HG02588 (cell line): Measurements from ENCODE around the gene SEMA3E.
A peak's percentile ranks its signal among the peaks of the same experiment; 100 is the strongest.
"Not testable (repeated sequence)": the region's sequence is repeated elsewhere in the genome, so short reads cannot be mapped to it uniquely, and the experiment has no call there.

Experiments
- ATAC-seq: cut with Tn5 transposase; IDR thresholded peaks from one replicate; pipeline ENCODE4 v1.9.1; 2021; ENCODE audit warnings: mild to moderate bottlenecking, moderate library complexity; ENCODE audit not compliant: unreplicated experiment

SEMA3E gene

DNA sequence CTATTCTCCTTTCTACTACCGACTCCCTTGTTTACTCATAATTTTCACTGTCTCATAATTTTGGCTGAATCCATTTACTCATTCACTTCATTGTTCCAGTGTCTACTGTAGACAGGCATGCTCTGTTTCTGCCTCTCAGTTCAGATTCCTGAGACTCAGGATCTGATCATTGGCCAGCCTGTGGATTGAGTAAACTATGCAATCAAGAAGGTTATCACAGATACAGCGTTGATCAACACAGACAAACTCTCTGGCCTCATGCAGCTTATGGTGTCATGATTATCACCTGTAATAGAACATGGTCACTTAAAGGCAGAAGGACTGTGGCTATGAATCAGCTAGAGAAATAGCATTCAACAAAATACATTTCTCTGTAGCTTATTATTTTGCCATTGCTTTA is 86.0 kb downstream of the SEMA3E start:
- ATAC-seq, result no peak

DNA sequence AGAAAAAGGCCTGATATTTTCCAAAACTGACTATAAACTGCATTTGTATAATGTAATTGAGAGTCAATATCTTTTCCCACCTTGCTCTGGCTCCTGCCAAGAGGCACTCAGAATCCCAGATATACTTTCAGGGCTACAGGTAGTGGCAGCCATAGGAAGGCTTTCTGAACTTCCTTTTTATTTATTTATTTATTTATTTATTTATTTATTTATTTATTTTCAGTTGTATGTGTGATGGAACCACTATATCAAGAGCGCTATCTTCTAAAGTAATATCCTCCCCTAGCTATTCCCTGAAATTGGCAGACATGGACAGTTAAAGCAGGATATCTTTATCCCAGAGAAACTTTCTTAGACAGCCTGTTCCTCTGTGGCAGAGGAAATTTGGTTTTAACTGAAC is 86.7 kb downstream of the SEMA3E start:
- ATAC-seq, result no peak

DNA sequence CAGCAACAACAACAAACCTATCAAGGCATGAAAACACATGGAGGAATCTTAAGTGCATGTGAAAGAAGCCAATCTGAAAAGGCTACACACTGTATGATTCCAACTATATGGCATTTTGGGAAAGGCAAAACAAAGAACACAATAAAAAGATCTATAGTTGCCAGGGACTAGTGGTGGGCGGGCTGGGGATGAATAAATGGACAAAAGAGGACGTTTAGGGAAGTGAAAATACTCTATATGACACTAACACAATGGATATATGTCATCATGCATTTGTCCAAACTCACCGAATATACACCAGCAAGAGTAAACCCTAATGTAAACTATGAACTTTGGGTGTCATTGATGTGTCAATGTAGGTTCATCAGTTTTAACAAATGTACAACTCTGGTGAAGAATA is 89.1 kb downstream of the SEMA3E start:
- no peak for ATAC-seq

DNA sequence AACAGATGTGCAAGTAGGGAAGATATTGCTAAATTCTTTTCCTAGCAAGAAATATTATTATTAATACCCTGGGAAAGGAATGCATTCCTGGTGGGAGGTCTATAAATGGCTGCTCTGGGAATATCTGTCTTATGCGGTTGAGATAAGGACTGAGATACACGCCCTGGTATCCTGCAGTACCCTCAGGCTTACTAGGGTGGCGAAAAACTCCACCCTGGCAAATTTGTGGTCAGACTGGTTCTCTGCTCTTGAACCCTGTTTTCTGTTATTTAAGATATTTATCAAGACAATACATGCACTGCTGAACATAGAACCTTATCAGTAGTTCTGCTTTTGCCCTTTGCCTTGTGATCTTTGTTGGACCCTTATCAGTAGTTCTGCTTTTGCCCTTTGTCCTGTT is 96.4 kb downstream of the SEMA3E start:
- ATAC-seq, result not testable (repeated sequence)

DNA sequence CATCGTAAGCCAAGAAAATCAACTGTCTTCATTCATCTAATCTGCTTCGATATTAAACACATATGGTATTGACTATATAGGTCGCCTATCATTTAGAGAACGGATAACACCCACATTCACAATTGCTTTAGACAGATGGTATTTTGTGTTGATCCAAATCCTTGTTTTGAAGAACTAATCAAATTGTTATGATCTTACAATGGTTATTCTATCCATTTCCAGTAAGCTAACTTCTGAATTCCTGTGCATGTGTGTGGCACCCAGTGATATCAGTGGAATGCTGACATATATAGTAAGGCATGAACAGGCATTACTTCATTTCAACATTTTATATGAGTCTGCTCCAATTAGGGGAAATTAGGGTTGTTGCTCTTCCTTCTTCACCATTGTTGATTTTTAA is 98.8 kb downstream of the SEMA3E start:
- ATAC-seq, result no peak

DNA sequence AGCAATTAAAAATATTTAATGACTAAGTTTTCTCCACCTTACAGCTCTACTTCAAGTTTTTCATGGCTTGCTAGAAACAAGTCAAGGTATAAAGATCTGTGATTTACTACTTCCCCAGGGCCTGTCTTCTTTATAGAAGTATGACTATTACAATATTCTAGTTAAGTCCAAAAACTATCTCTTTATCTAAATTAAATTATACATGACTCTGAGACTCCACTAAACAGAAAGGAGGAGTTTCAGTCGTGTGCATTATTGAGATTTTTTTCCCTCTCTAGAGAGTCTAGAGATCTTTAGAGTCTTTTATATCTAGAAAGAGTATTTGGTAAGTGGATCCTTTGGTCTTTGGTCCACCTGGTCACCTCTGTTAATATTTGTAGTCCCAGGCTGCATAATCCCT is 100.7 kb downstream of the SEMA3E start:
- ATAC-seq, result no peak

DNA sequence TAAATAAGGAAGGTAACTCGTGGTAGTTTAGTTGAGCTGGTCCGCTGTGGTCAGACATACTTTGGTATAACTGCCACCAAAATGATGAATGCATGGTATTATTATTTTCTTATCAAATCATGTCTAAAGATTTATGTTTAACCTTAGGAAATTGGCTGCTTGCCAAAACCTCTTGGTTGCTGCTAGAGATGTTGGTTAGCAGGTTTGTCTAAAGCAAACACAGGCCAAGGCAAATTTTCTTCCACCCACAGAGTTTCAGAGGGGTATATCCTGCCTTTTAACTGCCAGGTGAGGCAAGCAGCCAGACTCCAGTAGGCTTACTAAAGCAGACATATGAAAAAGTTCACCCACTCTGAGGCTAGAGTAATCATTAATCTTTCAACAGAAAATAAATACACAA is 101.4 kb downstream of the SEMA3E start:
- ATAC-seq, result peak; percentile 96

DNA sequence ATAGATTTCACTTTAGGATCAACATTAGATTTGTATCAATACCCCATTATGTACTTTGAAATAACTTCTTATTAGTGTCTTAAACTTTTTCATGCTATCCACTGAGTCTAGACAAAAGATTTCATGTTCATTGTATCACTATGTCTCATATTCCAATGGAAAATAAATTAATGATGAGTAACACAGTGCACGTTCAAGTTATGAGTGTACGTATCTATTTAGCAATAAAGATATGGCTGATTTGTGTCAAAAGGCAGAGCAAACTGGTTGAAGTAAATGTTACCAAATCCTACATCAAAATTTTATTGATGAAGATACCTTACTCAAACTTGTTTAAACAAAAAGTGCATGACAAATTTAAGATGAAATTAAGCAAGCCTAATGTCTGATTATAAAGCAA is 102.4 kb downstream of the SEMA3E start:
- ATAC-seq, result no peak

DNA sequence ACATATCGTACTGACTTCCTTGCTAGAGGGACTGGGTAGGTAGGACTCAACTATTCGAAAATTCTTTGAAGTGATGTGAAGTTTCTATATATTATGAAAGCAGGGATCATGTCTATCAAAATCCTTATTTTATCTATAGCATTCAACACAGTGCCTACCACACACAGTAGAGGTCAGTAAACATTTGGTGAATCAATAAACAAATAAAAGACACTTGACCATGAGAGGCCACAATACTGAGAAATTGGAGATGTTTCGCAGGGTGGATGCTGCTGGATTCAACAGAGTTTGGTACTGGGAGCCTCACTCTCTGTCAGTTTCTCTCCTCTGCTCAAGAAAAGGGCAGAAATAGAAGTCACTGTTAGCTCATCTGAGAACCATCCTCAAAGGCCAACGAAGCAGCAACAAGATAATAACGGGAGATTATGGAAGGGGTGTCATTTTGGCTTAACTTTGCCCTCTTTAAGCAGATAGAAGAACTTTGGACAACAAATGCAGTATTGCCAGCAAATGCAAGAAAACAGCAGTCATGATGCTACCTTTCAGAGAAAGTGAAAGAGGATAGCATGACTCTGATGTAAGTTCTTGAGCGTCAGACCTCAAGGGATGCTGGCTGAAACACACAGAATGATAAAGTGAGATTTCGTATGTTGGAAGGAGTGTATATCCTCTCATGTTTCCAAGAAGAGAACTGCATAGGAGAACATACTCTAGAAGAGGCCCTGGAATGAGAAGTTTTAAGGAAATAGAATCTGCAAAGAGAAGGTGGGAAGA is 107.6 kb downstream of the SEMA3E start:
- no peak for ATAC-seq

DNA sequence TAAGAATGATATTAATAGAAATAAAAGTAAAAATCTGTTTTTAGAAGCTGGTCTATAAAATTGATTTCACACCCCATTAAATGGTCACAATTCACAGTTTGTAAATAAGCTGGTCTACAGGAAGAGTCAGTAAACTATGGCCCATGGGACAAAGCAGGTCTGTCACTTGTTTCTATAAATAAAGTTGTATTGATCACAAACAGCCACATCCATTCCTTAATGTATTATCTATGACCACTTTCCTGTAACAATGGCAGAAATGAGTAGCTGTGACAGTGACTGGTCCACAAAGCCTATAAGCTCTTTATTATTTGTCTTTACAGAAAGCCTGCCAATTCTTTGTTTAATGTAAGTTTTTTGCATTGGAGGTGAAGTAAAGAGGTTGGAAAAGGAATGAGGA is 114.5 kb downstream of the SEMA3E start:
- no peak for ATAC-seq

DNA sequence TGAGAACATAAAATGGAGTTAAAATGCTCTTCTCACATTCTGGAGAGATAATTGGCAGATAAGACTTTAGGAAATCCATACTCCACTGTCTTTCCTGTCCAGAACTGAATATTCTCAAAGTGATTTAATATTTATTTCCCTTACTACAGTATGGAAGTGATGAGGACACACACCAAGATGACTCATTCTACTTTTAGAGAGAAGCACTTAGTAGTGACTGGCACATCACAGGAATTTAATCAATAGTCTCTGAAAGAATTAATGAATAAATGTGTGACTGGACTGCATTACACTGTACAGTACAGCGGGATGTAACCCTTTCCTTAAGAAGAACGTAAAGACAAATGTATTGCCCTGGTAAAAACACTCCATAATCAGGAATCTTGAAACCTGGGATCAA is 116.7 kb downstream of the SEMA3E start:
- ATAC-seq, result no peak

DNA sequence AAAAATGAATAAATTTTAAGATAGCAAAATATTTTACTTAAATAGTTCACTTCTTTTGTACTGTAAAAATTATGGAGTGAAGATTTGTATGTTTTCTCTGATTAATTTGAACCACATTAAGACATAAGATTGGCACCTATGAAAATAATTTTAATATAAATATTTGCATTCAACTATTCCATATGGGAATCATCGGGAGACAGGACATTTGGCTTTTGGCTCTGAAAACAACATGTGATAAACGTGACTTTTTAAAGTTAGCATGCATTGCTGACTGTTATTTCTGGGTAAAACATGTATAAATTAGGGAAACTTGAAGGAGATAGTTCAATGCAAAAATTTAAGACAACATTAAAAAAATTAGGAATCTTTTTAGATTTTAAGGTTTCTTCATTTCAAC is 117.2 kb downstream of the SEMA3E start:
- no peak for ATAC-seq

DNA sequence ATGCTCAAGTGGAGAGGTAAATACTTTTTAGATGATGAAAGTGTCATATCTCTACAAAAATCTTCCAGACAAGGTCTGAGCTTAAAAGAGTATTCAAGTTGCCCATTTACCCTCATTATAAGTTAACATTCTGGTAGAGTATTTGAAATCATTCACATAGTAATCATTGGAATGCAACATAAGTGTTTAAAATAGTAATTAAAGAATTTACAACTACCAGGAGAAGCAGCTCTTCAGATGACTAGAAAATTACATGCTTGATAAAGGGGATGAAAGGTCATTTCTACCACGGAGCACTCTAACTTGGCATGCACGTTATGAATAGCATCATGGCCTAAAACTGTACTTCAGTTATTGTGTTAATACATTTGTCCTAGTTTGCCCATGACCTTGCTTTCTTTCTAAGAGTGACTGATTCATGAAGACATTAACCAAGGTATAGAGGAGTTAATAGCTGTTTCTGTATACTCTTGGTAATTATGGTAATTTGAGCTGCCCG is 120.0 kb downstream of the SEMA3E start:
- ATAC-seq, result no peak

DNA sequence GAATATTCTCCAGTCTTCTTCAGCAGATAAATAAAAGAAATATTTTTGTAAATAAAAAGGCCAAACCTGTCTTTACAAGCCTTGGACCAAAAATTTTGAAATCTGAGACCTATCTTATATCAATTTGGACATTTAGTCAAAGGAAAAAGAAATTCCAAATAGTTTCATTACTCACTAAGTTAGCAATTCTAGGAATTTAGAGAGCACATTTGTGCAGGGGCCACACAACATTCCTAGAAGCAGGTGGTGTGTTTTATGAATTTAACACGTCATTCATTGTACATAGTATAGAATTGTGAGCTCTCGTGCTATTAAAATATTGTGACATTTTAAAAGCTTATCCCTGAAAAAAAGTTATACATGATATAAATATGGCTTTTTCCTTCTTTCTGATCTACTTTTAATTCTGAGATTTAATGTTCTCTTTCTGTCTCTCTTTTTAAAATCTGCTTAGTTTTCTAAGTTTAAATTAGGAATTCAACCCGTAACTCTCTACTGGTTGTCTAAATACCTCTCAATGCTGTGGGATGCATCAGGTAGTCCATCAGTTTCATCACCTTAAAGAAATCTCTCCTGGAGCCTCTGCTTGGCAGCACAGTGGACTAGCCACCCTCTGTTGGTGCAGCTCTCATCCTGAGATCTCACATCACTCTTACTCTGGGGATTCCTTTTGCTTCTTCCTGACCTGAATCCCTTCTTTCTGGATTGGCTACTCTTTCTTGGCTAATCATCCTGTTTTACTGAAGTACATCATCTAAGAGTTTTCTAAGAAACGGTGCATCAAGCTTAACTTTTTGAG is 124.5 kb downstream of the SEMA3E start:
- ATAC-seq, result no peak

DNA sequence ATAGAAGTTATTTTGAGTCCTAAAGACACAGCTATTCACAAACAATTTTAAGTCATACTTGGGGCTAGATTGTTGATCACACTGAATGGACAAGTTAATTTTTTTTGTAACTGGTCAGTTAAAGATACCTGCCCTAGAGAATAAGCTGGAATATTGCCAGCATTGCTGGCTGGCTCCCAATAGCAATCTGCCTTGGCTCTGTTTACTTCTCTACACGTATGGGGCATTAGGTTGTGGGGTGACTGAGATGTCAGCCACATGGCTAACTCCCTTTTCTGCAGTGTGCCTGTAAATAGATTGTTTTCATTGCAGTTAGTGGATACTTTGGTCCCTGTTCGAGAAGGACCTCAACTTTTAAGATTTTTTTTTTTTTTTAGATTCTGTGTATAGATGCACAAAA is 128.2 kb downstream of the SEMA3E start:
- ATAC-seq, result no peak

DNA sequence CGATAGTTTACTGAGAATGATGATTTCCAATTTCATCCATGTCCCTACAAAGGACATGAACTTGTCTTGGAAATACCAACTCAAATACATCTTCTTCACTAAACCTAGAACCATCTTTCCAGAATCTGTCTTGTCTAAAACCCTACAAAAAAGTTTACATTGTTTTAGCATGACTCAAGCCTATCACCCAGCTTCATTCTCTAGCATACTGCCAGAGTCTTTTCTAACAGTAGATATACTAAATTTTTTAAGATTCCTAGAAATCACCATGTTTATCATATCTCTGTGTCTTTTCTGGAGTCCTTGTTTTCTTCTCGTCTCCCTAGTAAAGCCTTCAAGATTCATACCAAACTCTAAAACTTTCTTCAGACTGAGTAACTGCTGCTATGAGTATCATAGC is 129.7 kb downstream of the SEMA3E start:
- ATAC-seq, result no peak

DNA sequence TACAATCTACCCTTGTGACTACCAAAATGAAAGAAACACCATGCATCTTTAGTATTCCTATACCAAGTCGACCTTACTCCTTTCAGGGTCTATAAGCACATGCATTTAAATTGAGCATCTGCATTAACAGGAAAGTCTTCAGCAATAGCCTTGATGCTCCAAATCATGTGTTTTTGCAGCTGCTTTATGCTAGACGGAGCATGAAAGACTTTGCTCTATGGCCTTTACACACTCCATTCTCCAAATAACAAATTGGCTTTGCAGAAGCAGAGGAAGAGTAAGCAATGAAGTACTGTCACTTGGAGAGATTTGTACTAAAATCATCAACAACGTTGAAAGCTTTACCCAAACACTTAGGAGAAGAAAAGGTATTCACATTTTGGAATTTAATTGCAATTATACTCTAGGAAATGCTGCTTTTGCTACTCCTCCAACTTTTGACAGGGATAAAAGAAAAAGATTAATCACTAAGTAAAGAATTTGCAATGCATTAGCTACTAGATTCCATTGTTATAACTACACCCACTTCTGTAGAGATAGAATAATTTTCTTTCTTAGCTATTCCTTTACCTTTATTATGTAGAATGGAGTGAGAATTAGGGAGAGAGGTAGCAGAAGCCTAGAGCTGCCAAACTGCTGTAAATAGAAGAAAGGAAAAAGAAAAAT is 131.8 kb downstream of the SEMA3E start:
- ATAC-seq, result no peak

DNA sequence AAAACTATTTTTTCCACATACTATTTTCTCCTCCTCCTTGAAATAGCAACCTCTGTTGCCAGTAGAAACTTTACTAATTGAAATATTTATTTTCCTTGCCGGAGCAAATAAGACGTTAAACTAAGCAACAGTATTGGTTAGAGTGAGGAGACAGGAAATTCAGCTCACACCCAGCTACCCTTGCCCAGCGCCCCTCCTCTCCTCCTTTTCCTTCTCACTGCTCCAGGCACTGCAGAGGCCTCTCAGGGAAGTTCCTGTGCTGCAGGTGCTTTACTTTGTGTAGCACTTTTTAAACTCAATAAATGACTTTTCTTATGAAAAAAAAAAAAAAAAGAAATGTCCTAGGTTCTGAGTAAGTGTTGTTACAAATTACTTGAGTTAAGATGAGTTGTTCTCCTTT is 134.0 kb downstream of the SEMA3E start:
- no peak for ATAC-seq

DNA sequence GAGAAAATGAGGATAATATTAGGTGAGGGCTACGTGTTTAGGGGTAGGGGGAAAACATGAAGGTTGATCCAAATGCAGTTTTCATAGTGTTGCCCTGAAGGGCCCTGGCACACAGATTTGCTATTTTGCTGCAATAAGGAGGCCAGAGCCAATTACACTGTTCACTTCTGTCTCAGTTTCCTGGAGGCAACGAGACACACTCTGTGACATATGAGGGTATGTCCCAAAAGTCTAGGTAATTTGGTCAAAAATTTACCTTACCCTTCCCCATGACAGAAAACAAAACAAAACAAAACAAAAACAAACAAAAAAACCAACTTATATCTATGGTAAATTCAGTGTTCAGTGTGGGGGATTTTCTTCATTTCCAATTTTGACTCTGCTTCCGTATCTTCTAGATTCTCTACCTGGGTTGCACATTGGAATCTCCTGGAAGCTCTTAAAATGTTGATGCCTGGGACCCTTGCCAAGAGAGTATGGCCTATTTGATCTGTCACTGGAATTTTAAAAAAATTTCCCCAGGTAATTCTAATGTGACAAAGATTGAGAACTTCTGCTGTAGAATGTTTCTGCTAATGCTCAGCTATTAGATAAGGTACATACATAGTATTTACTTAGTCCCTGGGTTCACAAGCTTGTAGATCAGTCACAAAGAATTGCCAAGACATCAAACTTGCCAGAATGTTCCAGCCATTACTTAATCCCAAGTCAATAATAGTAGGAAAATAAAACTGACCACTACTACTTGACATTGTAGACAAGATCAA is 139.5 kb downstream of the SEMA3E start:
- ATAC-seq, result peak; percentile 46

DNA sequence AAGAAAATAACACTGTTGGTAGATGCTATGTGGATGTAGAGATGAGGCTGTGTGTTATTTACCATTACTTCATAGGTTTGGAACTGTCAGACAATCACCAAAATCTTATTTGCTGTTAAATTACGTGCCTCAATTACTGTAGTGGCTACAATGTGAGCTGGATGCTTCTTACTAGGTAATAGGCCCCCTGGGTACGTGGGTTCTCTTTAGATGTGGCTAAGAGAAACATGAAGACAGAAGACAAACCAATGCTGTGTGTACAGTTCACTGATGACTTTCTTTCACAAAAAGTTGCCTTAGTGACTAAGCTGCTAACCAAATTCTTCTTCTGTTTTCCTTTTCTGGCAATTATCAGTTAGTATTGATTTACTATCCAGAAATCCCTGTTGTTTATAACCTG is 144.6 kb downstream of the SEMA3E start:
- ATAC-seq, result no peak

DNA sequence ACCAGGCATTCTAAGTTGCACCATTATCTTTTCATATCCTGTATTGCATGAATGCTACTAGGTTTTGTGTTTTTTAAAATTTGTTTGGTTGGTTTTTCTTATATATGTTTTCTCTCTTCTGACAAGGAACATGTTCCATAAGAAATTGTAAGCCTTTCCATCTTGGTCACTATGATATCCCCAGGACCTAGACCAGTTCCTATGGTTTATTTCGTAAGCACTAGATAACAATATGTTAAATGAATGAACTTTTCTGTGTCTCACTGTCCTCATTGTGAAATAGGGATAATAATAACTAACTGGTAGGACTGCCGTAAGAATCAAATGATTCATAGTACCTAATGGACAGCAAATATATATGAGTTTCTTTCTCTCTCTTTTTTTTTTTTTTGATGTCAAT is 146.3 kb downstream of the SEMA3E start:
- ATAC-seq, result no peak
